GDM1 (cell line): ENCODE results near the gene CELF4.

Source experiments
- DNase-seq: peaks from one replicate; lab custom pipeline; 2025; lab: John Stamatoyannopoulos, UW

CELF4 gene

DNA sequence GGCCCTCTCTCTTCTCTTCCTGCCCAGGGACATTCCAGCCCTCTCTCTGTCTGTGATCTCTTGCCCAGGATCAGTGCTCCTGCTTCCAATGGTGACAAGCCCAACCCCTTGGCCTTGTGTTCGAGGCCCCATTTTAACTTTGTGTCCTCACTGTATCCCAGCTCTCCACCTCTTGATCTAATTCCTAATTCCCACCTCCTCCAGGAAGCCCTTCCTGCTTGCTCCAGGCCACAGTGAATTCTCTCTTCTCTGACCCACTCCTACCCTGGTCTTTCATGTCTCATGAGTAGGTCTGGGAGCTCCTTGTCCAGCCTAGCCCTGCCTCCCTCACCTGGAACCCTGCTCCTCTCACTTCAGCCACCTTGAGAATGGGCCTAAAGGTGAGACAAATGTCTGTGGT is 249.1 kb downstream of the CELF4 start:
- DNase-seq, result no peak

DNA sequence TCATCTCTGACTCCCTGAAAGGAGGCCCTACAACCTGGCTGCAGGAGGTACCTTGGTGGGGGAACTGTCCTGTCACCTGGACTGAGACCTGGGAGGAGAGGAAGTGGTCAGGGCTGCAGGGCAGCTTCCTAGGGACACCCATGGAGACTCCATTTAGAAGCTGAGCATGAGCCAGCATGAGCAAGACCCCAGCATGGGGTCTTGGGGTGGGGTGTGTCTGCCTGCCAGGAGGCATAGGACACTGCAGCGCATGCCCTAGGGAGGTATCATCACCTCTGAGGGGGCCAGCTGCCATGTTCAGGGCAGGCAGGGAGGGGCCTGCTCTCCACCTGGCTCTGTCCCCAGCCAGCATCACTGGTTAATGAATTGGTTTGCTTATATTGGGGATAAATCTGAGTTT is 249.7 kb downstream of the CELF4 start:
- no peak for DNase-seq

DNA sequence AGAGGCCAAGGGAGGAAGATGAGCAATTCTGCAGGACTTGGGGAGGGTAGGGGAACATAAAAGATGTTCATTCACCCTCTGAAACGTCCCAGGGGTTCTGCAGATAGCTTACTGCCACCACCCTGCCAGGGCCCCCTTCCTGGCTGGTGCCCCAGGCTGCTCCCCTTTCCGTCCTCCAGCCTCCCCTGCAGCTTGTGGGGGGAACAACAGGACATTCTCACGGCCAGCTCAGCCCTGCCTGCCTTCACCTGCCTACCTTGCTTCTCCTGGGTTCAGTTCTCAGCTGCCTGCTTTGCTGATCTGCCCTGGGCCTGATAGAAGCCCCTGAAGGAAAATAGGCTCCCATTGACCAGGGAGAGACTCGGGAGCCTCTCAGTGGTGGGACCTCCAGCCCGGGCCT is 251.1 kb downstream of the CELF4 start:
- DNase-seq, result no peak

DNA sequence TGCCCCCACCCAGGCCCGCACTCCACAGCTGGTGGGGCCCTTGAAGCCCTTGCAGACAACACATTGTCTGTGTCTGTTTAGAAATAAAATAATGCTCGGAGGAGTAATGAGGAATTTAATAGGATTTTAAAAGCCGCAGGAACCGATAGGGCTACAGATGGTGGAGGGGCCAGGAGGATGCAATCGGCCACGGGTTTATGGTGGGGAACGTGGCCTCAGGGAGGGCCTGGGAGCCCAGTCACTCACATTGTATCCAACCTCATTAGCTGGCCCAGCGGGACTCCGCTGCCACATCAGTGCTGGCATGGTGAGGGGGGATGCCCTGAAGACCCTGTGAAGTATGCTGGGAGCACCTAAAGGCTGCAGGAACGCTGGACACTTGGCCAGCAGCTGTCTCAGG is 252.0 kb downstream of the CELF4 start:
- no peak for DNase-seq

DNA sequence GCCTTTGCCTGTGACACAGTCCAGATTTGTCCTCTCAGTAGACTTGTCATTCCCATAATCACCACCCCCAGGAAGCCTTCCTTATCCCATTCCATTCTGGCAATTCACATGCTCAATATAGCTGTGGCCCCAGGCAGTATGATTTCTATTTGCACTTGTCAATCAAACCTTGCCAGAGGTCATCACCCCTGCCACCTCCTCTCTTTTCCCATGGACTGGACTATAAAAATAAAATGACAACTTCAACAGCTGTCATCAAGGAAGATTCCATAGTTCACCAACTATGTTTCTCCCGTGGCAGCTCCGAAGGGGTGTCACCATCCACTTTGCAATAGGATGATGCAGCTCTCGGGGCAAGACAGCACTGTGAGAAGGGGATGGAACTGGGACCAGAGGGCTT is 255.7 kb downstream of the CELF4 start:
- DNase-seq, result no peak

DNA sequence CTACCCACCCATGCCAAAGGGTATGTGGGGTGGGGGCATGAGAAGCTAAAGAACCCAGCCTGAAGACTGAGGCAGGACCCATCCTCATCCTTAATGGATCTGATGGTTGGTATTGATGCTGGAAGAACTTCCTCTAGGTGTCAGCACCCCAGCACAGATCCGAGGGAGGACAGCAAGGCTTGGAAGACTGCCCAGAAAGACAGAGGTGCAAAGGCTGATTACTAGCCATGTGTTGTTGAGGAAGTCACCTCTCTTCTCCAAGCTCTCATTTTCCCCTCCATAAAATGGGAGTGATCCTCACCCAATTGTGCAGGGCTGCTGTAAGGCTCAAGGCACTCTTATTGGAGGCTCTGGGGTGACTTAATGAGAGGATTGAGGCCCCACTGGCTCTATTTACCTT is 256.5 kb downstream of the CELF4 start:
- DNase-seq, result no peak

DNA sequence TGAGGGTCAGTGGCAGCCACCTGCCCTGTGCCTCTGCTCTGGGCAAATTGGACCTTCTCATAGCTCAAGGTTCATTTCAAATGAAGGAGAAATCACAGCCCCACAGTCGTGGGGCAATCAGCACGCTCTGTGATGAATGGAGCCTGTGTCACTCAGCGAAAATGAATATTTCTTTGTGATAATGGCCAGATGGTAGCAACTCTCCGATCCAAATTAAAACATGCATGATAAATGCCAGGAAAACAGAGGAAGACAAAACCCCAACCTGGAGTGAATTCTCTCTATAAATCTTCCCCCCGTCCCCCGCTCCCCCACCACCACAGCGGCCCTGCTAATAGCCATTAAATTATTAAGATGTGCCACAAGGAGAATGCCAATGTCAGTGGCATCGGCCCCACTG is 258.4 kb downstream of the CELF4 start:
- no peak for DNase-seq

DNA sequence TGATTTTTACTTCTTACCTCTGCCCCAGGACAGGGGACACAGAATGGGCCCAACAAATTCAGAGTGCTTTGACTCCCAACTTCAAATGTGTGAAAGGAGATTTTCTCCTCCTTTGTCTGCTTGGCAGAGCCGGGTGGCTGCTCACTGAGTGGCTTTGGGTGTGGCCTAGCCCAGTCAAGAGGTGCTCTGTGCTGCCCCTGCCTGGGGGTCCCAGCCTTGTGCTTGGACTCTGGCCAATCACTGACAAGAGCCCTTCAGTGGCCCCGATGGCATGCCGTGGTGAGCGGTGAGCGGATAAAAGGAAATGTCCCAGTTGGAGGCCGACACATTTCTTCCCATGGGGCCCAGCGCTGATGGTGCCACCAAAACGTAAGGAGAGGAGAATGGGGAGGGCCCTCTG is 259.2 kb downstream of the CELF4 start:
- DNase-seq, result no peak

DNA sequence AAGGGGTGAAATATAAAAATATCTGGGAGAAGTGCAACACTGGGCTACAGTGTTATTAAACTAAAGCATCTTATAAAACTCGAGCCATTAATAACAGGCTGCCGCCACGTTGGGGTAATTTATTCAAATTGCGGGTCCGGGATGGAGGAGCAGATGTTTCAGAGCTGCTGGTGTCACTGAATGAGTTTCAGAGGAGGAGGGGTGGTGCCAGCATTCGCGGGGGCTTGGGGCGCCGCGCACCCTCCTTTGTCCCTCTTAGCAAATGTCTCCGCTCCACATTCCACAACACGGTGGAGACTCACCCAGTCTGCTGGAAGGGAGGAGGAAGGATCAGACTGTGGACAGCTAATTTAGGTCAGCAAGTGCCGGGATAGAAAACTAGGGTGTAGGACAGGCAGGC is 260.5 kb downstream of the CELF4 start:
- DNase-seq, result no peak

DNA sequence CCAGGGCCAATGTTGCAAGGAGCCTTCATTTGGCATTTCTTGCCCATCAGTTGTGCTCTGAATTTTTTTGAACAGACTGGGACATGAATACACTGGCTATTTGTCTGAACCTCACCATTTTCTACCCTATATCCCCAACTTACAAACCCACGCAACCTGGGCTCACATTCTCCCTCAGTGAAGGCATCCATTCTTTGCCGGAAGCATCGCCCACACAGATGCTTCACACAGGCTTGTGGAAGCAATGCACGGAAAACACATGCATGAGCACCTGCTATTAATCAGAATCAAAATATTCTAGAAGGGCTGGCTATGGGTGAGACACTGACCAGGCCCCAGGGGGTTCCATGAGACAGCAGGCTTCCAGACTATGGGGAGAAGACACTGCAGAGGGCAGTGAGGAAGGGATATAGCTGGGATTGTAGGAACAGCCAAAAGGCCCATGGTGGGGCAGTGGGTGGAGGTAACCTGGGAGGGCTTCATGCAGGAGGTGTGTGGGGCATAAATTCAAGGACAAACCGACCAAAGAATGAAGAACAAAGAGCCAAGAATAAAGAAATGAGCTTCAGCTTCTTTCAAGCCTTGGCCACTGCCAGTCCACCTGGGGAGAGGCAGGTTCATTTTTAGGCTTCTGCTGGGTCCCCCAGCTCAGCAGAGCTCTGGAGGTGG is 261.5 kb downstream of the CELF4 start:
- DNase-seq, result no peak

DNA sequence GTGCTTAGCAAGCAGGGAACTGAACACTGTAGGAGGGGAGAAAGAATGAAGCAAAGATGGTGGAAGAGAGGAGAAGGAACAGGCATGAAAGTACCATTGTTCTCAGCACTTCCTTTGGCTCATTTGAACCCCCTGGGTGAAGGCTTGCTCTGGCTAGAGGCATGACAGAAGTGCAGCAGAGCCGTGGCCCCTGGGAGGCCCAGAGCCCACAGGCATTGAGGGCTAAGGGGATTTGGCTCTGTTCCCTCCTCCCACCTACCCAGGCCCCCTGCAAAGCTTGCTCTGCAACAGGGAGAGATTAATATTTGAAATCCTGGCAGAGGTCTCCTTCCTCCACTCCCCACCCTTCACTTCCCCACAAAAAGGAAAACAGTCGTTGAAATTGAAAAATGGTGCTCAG is 262.6 kb downstream of the CELF4 start:
- DNase-seq, result no peak

DNA sequence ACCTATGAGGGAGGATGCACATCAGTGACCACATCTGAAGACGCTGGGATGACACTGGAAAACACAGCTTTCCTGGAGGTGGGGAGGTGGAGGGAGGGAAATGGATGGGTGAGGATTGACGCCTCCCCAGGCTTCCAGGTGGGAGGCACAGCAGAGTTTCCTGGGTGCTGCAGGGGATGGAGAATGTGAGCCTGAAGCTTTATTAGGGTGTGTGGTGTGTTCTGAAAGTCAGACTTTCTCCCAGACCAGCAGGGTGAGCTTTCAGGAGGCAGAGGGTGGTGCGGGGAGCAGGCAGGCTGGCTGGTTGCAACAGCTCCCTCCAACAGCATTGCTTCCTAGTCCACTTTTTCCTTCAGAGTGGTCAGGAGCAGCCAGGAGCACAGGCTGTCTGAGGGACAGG is 263.1 kb downstream of the CELF4 start:
- DNase-seq, result no peak

DNA sequence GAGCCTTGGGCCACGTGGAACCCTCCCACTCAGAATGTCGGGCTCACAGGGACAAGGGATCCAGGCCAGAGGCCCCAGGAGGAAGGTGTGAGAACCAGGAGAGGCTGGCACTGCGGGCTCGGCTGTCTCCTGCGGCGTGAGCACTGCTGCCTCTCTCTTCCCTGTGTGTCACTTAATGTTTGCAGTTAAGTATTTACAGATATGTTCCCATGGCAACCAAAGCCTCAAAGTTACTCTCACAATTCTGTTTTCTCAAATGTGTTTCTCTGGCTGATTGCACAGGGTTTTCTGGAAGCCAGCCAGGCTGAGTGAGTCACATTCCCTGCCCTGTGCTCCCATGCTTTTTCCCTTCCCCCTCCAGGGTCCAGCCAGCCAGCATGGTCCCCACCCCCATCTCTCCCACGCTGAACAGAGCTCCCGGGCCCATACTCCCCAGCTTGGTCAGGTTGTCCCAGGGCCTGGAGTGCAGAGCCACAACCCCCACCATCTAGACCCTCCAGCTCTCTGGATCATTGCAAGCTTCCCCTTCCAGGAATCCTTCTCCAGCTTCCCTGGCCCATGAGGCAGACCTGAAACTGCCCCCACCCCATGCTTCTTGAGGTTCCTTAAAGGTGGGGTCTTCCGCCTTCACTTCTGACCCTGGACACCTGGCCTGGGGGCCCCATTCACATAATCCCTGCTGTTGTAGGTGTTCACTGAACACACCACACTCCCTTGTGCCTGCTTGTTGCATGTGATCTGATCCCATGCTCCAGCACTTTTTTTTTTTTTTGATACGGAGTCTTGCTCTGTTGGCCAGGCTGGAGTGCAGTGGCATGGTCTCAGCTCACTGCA is 265.9 kb downstream of the CELF4 start:
- DNase-seq, result no peak

DNA sequence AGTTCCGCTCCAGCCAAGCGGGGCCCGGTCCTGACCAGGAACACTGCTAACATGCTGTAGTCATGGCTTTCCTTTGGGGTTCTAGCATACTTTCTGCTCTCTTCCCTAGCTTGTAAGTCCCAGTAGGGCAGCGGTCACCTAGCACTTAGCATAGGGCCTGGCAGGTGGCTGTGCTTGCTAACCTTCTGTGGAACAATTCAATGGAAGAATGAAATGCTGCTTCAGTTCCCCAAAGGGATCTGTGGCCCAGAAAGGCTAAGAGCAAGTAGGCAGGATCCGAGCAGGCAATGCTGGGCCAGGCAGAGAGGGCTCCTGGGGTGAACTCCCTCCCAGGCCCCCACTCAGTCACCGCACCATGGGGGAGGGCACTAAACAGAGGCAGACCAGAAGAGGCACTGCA is 266.8 kb downstream of the CELF4 start:
- DNase-seq, result no peak

DNA sequence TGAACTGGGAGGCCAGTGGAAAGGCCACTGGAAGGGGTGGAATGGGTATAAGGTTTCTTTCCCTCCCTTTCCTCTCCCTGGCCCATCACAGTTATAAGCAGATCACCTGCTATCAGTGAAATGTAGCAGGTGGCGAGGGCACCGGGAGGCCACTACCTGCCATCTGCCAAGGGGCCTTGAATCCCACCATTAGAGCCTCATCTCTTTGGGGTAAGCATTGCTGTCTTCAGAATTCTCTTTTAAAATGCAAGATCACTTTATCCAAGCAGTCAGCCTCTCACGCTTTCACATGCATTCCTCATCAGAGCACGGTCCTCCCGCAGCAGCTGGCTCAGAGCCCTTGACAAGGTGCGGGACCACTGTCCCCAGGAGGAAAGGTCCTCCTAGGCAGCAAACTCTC is 268.5 kb downstream of the CELF4 start:
- DNase-seq, result no peak

DNA sequence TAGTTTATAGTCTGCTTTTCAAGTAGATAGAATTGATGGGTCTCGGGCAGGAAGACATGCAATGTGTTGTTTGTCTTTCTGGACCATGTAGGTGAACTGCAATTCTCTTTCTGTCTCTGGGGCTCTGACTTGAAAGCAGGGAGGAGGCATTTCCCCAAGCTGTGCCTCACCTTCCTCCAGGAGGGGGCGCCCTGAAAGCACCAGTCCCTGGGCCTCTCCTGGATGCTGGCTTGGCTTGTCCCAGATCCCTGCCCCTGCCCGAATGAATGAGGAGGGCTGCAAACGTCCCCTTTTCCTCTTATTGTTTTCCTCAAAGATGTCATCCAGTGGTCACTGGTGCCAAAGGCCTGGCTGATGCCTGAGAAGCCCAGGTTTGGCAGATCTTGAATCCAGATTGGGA is 270.6 kb downstream of the CELF4 start:
- no peak for DNase-seq

DNA sequence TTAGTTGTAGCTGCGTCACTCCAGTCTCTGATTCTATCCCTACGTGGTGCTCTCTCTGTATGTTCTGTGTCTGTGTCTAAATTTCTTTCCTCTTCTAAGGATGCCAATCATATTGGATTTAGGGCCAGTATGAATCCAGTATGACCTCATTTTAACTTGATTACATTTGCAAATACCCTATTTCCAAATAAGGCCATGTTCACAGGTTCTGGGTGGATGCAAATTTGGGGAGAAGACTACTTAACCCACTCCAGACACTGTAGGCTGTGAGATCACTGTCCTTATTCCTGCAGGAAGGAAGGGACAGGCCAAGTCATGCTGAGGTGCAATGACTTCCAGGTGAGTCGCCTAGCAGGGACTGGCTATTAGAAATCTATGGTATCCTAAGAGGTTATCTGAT is 272.2 kb downstream of the CELF4 start:
- DNase-seq, result no peak

DNA sequence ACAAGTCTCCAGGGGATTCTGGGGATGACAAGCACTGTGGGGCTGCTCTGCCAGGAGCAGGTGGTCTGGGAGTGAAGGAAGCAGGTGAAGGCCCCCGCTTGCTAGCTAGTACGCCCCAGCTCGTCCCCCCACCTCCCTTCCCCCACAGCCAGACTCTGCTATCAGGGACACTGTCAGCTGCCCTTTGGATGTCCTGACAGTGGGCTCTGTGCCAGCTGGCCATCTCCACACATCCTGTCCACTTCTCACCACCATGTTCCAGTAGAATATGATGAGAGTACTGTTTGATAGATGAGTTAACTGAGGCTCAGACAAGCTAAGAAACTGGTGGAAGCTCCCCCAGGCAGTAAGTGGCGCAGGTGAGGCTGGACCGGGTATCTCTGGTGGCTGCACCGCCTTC is 276.2 kb downstream of the CELF4 start:
- no peak for DNase-seq

DNA sequence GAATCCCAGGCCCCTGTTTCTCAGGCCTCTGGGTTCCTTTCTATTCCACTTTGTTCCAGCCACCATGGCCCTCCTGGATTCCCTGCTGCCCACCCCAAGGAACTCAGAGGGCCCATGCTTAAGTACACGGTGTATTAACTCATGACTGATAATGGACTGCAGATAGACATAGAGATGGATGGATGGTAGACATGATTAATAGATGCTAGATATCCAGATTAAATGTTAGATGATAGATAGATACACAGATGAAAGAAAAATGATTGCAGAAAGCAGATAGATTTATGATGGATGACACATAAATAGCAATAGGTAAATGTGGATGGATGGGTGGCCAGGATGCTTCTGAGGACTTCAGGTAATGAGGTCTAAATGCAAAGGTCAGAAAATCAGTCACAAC is 278.0 kb downstream of the CELF4 start:
- DNase-seq, result no peak

DNA sequence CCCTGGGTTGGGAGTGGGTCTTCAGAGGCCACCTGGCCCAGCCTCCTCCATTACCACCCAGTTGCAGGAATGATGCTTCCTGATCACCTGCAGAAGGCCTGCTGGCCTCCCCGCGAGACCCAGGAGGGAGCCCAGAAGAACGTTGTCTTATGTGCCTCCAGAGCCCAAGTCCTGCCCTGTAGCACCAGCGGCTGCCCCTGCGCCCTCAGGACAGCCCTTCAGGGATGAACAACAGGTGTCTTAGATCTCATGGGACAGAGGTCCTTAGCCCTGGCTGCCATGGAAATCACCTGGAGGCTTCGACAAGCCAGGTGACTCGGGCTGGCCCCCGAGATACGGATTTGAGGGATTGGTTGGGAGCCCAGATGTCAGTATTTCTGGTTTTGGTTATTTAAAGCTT is 278.8 kb downstream of the CELF4 start:
- DNase-seq, result no peak

DNA sequence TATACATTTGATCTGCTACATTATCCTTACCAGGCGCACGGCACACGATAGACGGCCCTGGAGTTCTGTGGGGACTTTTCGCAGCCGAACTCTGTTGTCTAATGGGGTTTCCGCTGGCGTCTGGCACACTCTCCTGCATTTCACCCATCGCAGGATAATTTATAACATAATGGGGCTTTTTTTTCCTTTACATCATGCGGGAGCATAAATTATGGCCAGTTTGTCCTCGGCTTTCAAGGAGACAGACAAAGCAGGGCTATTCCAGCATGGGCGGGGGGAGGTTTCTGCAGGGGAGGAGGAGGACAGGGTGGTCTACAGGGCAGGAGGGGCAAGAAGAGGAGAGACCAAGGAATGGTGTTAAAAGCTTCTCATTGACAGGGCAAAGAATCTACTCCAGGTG is 279.8 kb downstream of the CELF4 start:
- DNase-seq, result no peak

DNA sequence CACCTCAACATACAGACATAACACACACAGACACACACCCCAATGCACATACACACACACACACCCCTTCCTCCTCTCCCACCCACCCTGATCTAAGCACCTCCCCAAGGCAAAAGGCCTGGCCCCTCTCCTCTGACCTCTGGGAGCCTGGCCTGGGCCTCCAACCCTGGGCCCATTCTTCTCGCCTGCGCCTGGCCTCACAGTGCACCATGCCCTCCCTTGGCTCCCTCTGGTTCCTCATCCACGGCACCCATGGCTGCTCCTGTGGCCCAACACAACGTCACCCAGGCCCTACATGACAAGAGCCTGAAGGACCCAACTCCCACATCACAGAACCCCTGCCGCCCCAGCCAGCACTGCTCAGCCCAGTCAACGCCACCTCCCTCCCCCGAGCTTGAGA is 281.3 kb downstream of the CELF4 start:
- DNase-seq, result no peak

DNA sequence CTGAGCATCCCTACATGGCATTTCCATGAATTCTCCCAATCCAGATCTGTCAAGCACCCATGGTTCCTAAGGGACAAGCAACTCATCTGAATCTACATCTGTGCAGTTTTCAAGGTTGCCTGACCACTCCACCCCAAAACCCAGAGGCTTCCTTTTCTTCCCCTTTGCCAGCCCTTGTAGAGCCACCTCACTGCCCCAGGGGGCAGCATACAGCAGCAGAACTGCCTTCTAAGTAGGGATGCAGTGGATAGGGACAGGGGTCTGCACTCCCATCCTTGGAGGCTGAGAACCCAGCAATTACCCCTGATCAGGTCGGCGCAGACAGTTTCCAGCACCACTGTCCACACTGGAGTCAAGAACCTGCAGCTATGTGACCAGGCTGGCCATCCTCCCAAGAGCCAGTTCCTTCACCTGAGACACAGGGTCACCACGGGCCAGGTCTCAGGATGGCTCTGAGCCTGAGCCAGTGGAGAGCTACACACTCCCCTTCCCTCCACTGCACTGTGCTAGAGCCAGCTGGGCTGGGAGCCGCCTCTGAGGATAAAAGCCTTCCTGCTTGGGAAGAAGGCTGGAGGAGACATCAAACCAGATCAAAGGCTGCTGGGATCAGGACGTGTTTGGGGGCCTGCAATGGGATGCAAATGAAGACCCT is 283.1 kb downstream of the CELF4 start:
- DNase-seq, result no peak
